ENCODE measurements around the gene ATP2B3. TPM values are rescaled to one million over a fixed set of nuclear protein-coding genes. Genes with fewer than 3 reads are reported as not detected.

Gene ATP2B3
- total and polyA plus RNA-seq, 4 experiments from 2014 or later: 0.09 TPM; not detected in 3

- Histone ChIP-seq H3K36me3 (ENCODE audit: insufficient read depth, low read length) (no peaks in the 10 kb centered on the region), H3K27ac (ENCODE audit: low read depth, low read length) (no peak overlapping the region), H3K9me3 (ENCODE audit: control insufficient read depth in 1 of 2, low read length in 2 of 2) (no peaks in the 10 kb centered on the region), H3K27me3 (ENCODE audit: insufficient read depth, low read length) (no peaks in the 10 kb centered on the region), H3K4me3 (ENCODE audit: low read length in 2 of 2) (no peak overlapping the region), H3K4me1 (ENCODE audit: insufficient read depth, low read length) (no peaks in the 10 kb centered on the region)
- Mint-ChIP-seq H3K27me3 (no peaks in the 10 kb centered on the region), H3K4me3 (no peak overlapping the region), H3K9me3 (no peaks in the 10 kb centered on the region), H3K27ac (no peak overlapping the region), H3K4me1 (no peaks in the 10 kb centered on the region), H3K36me3 (no peaks in the 10 kb centered on the region)
- no peak for DNase-seq
- ChIA-PET POLR2A (ENCODE audit: partially characterized antibody) (no interaction called here), CTCF (ENCODE audit: partially characterized antibody) (interaction anchor here (2.5 kb wide), 1 partner anchor 17 kb away, joined by 11 read pairs; no protein-coding TSS in a partner anchor)
- intact Hi-C loops (cut with micrococcal nuclease): no loop called here
Observed at GRCh38 chrX:153490217-153490930, 27.1 kb upstream of the ATP2B3 start.

DNA sequence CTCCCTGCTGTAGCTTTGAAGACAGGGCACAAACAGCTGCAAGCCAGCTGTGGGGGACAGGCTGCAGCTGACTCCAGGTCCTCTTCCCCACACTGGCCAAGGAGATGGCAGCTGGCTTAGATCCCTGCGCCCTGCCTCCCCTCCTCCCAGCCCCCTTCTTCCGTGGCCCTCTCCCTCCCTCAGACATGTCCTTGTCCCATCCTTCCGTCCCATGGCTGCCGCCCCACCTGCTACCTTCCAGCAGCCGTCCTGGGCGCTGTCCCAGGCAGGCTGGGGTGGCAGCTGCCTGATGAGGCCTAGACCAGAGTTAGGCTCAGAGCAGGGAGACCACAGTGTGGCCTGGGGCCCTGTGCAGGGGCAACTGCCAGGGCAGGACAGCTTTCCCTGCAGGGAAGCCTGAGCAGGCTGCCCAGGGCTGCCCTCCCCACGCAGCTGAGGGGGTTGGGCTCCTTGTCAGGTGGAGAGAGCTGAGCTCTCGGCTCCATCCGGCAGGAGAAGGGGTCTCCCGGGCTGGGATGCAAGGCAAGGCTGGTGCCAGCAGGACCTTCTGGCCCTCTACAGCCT, 26.0 kb upstream of the ATP2B3 start:
- ChIA-PET POLR2A (ENCODE audit: partially characterized antibody) (no interaction called here), CTCF (ENCODE audit: partially characterized antibody) (interaction anchor here (1.0 to 2.5 kb wide), 2 partner anchors 16 to 48 kb away, joined by 3 to 11 read pairs; no protein-coding TSS in a partner anchor)
- no peak for DNase-seq
- Histone ChIP-seq H3K9me3 (ENCODE audit: control insufficient read depth in 1 of 2, low read length in 2 of 2) (no peaks in the 10 kb centered on the region), H3K4me1 (ENCODE audit: insufficient read depth, low read length) (no peaks in the 10 kb centered on the region), H3K27ac (ENCODE audit: low read depth, low read length) (no peak overlapping the region), H3K27me3 (ENCODE audit: insufficient read depth, low read length) (no peaks in the 10 kb centered on the region), H3K36me3 (ENCODE audit: insufficient read depth, low read length) (no peaks in the 10 kb centered on the region), H3K4me3 (ENCODE audit: low read length in 2 of 2) (no peak overlapping the region)
- no peak overlapping the region for H3K27ac Mint-ChIP-seq
- H3K4me1 Mint-ChIP-seq: no peaks in the 10 kb centered on the region
- intact Hi-C loops (cut with micrococcal nuclease): no loop called here
- no peak overlapping the region for H3K4me3 Mint-ChIP-seq
- no peaks in the 10 kb centered on the region for H3K27me3 Mint-ChIP-seq
- no peaks in the 10 kb centered on the region for H3K9me3 Mint-ChIP-seq
- H3K36me3 Mint-ChIP-seq: no peaks in the 10 kb centered on the region

- CTCF ChIA-PET (ENCODE audit: partially characterized antibody): interaction anchor here (1.0 to 2.5 kb wide), 2 partner anchors 15 to 48 kb away, joined by 3 to 11 read pairs; no protein-coding TSS in a partner anchor
- DNase-seq: no peak
- H3K27ac Mint-ChIP-seq: no peak overlapping the region
- no peak overlapping the region for H3K27ac ChIP-seq (ENCODE audit: low read depth, low read length)
- H3K36me3 Mint-ChIP-seq: no peaks in the 10 kb centered on the region
- H3K27me3 Mint-ChIP-seq: no peaks in the 10 kb centered on the region
- no peak overlapping the region for H3K4me3 Mint-ChIP-seq
- intact Hi-C loops (cut with micrococcal nuclease): no loop called here
- no peaks in the 10 kb centered on the region for H3K4me1 ChIP-seq (ENCODE audit: insufficient read depth, low read length)
- no peaks in the 10 kb centered on the region for H3K36me3 ChIP-seq (ENCODE audit: insufficient read depth, low read length)
- H3K9me3 Mint-ChIP-seq: no peaks in the 10 kb centered on the region
- no peaks in the 10 kb centered on the region for H3K9me3 ChIP-seq (ENCODE audit: control insufficient read depth in 1 of 2, low read length in 2 of 2)
- H3K4me3 ChIP-seq (ENCODE audit: low read length in 2 of 2): no peak overlapping the region
- H3K27me3 ChIP-seq (ENCODE audit: insufficient read depth, low read length): no peaks in the 10 kb centered on the region
- POLR2A ChIA-PET (ENCODE audit: partially characterized antibody): no interaction called here
- no peaks in the 10 kb centered on the region for H3K4me1 Mint-ChIP-seq
Observed at GRCh38 chrX:153491918-153492317, 25.5 kb upstream of the ATP2B3 start.

DNA sequence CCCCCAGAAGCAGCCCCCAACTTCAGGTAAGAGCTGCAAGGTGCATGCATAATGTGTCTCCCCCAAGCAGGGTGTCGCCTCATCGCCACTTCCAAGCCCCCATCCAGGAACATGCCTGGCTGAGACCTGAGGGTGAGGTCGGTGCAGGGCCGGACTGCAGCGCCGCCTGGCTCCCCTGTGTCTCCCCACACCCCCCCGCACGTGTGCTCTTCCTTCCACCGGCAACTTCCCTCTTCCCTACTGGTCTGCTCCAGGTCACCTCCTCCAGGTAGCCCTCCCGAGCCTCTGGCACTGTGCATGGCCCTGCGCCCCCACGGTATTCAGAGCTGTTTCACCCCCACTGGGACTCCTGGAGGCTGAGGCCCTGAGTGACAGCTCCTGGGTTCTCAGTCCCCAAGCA, 24.9 kb upstream of the ATP2B3 start:
- no peaks in the 10 kb centered on the region for H3K9me3 Mint-ChIP-seq
- no peaks in the 10 kb centered on the region for H3K4me1 Mint-ChIP-seq
- POLR2A ChIA-PET (ENCODE audit: partially characterized antibody): interaction anchor here (0.6 kb wide), 1 partner anchor 460 kb away, joined by 3 read pairs; no protein-coding TSS in a partner anchor
- Histone ChIP-seq H3K36me3 (ENCODE audit: insufficient read depth, low read length) (no peaks in the 10 kb centered on the region), H3K27me3 (ENCODE audit: insufficient read depth, low read length) (no peaks in the 10 kb centered on the region), H3K9me3 (ENCODE audit: control insufficient read depth in 1 of 2, low read length in 2 of 2) (no peaks in the 10 kb centered on the region), H3K4me3 (ENCODE audit: low read length in 2 of 2) (no peak overlapping the region), H3K4me1 (ENCODE audit: insufficient read depth, low read length) (no peaks in the 10 kb centered on the region), H3K27ac (ENCODE audit: low read depth, low read length) (no peak overlapping the region)
- DNase-seq: no peak
- no peaks in the 10 kb centered on the region for H3K36me3 Mint-ChIP-seq
- H3K27ac Mint-ChIP-seq: no peak overlapping the region
- CTCF ChIA-PET (ENCODE audit: partially characterized antibody): interaction anchor here (2.5 kb wide), 1 partner anchor 15 kb away, joined by 11 read pairs; no protein-coding TSS in a partner anchor
- H3K4me3 Mint-ChIP-seq: no peak overlapping the region
- intact Hi-C loops (cut with micrococcal nuclease): no loop called here
- H3K27me3 Mint-ChIP-seq: no peaks in the 10 kb centered on the region

DNA sequence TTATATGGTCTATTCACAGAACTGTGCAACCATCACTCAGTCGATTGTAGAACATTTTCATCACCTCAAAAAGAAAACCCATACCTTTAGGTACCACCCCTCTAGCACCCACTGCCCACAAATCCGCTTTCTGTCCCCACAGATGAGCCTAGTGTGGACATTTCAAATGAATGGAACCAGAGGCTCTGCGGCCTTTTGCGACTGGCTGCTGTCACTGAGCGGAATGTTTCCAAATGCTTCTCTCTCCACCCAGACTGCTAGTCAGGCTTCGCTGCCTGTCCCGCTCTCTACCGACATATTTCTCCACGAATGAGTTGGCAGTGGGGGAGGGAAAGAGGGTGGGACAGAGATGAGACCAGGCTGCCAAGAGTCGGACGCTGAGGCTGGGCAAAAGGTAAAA, 24.4 kb upstream of the ATP2B3 start:
- H3K27me3 Mint-ChIP-seq: no peaks in the 10 kb centered on the region
- CTCF ChIA-PET (ENCODE audit: partially characterized antibody): no interaction called here
- intact Hi-C loops (cut with micrococcal nuclease): no loop called here

DNA sequence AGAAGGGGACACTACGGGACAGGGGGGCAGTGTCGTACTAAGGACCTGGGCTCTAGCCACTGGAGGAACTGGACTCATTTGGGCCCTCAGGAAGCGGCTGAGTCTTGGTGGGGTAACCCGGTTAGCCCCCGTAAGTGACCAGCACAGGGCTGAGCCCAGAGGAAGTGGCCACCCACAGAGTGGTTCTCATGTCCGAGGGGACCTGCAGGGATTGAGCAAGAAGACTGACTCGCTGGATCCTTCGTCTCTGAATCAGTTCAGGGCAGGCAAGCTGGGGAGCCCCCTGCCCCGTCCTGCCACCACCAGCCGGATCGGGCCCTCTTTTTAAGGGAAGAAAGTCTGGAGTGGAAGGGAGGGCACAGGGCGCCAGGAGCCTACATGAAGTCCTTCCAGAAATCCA, 23.4 kb upstream of the ATP2B3 start:
- no peaks in the 10 kb centered on the region for H3K27me3 Mint-ChIP-seq
- intact Hi-C loops (cut with micrococcal nuclease): no loop called here

More for the DNA sequence above, 24.4 kb upstream of the ATP2B3 start:
- H3K4me1 ChIP-seq (ENCODE audit: insufficient read depth, low read length): no peaks in the 10 kb centered on the region
- no peaks in the 10 kb centered on the region for H3K27me3 ChIP-seq (ENCODE audit: insufficient read depth, low read length)
- no peak overlapping the region for H3K27ac ChIP-seq (ENCODE audit: low read depth, low read length)
- no peaks in the 10 kb centered on the region for H3K9me3 Mint-ChIP-seq
- H3K9me3 ChIP-seq (ENCODE audit: control insufficient read depth in 1 of 2, low read length in 2 of 2): no peaks in the 10 kb centered on the region
- POLR2A ChIA-PET (ENCODE audit: partially characterized antibody): no interaction called here
- no peak overlapping the region for H3K27ac Mint-ChIP-seq
- no peaks in the 10 kb centered on the region for H3K36me3 Mint-ChIP-seq
- no peak overlapping the region for H3K4me3 ChIP-seq (ENCODE audit: low read length in 2 of 2)
- H3K4me1 Mint-ChIP-seq: no peaks in the 10 kb centered on the region
- DNase-seq: no peak
- H3K36me3 ChIP-seq (ENCODE audit: insufficient read depth, low read length): no peaks in the 10 kb centered on the region
- no peak overlapping the region for H3K4me3 Mint-ChIP-seq

DNA sequence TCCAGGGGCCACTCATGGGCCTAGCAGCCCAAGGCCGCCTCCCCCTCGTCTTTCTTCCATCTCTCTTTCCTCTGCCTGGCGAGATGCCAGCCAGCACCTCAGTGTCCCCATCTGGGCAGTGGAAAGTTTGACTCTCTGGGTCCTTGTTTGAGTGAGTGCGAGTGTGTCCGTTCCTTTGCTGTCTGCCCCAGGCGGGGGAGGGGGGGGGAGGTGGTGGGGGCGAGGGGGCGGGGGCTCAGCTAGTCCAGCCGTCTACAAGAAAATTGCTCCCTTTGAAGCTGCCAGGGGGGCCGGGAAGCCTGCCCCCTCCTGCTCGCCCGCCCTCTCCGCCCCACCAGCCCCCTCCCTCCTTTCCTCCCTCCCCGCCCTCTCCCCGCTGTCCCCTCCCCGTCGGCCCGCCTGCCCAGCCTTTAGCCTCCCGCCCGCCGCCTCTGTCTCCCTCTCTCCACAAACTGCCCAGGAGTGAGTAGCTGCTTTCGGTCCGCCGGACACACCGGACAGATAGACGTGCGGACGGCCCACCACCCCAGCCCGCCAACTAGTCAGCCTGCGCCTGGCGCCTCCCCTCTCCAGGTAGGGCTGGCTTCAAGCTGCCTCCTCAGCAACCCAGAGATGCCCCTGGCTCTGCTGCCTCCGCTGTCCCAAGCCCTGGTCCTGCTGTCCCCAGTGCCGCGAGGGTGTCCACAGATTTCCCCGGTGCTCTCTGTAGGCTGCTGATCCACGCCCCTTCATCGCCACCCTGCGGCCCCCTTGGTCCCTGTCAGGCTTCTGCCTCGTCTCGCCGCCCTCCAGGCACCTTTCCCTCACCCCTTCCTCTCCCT, 22.7 kb upstream of the ATP2B3 start, which contains the start of gene BGN:
TSS of gene BGN (plus strand) at position 440 of the 821 bp plus-strand sequence. CDS start 9,652 bp downstream, outside the sequence.
- no peak for DNase-seq
- POLR2A ChIA-PET (ENCODE audit: partially characterized antibody): no interaction called here
- H3K36me3 ChIP-seq (ENCODE audit: insufficient read depth, low read length): no peaks in the 10 kb centered on the region

More for the DNA sequence above, 23.4 kb upstream of the ATP2B3 start:
- Histone ChIP-seq H3K9me3 (ENCODE audit: control insufficient read depth in 1 of 2, low read length in 2 of 2) (no peaks in the 10 kb centered on the region), H3K27ac (ENCODE audit: low read depth, low read length) (no peak overlapping the region), H3K4me3 (ENCODE audit: low read length in 2 of 2) (no peak overlapping the region), H3K4me1 (ENCODE audit: insufficient read depth, low read length) (no peaks in the 10 kb centered on the region), H3K36me3 (ENCODE audit: insufficient read depth, low read length) (no peaks in the 10 kb centered on the region), H3K27me3 (ENCODE audit: insufficient read depth, low read length) (no peaks in the 10 kb centered on the region)
- ChIA-PET CTCF (ENCODE audit: partially characterized antibody) (interaction anchor here (1.1 kb wide), 1 partner anchor 13 kb away, joined by 3 read pairs; no protein-coding TSS in a partner anchor), POLR2A (ENCODE audit: partially characterized antibody) (no interaction called here)
- Mint-ChIP-seq H3K9me3 (no peaks in the 10 kb centered on the region), H3K4me1 (no peaks in the 10 kb centered on the region), H3K36me3 (no peaks in the 10 kb centered on the region), H3K27ac (no peak overlapping the region), H3K4me3 (no peak overlapping the region)
- DNase-seq: no peak

More for the DNA sequence above, 22.7 kb upstream of the ATP2B3 start, which contains the start of gene BGN:
- Mint-ChIP-seq H3K4me1 (no peaks in the 10 kb centered on the region), H3K36me3 (no peaks in the 10 kb centered on the region), H3K27ac (no peak within 1 kb of the TSS), H3K4me3 (no peak within 1 kb of the TSS), H3K27me3 (no peaks in the 10 kb centered on the region), H3K9me3 (no peaks in the 10 kb centered on the region)
- Histone ChIP-seq H3K27me3 (ENCODE audit: insufficient read depth, low read length) (no peaks in the 10 kb centered on the region), H3K4me1 (ENCODE audit: insufficient read depth, low read length) (no peaks in the 10 kb centered on the region), H3K27ac (ENCODE audit: low read depth, low read length) (no peak within 1 kb of the TSS), H3K9me3 (ENCODE audit: control insufficient read depth in 1 of 2, low read length in 2 of 2) (no peaks in the 10 kb centered on the region), H3K4me3 (ENCODE audit: low read length in 2 of 2) (no peak within 1 kb of the TSS)
- CTCF ChIA-PET (ENCODE audit: partially characterized antibody): interaction anchor here (1.1 kb wide), 1 partner anchor 12 kb away, joined by 3 read pairs; no protein-coding TSS in a partner anchor
- intact Hi-C loops (cut with micrococcal nuclease): no loop called here

Measured in CD4-positive, alpha-beta memory T cell (primary cell).